Measurements from ENCODE around the gene KHDC4. TPM values are rescaled to one million over a fixed set of nuclear protein-coding genes. Genes with fewer than 3 reads are reported as not detected.

KHDC4 gene
- total RNA-seq, 1 experiment from 2014 or later, result 107 TPM

- intact Hi-C loops (cut with micrococcal nuclease; ENCODE audit: unreplicated experiment), result no loop called here
- H3K36me3 Mint-ChIP-seq (ENCODE audit: insufficient read depth, unreplicated experiment), result peaks cover 4% of the 10 kb centered on the region
- DNase-seq, result no peak
- H3K27ac Mint-ChIP-seq (ENCODE audit: unreplicated experiment), result no peak overlapping the region
- no peaks in the 10 kb centered on the region for H3K4me1 Mint-ChIP-seq (ENCODE audit: low read depth, unreplicated experiment)
- CTCF ChIA-PET, result no interaction called here
- H3K4me3 Mint-ChIP-seq (ENCODE audit: low read depth, unreplicated experiment), result no peak overlapping the region
- BruUV-seq (replicated peaks), result no TSS peak
- no peak for TF ChIP-seq CTCF (IDR thresholded peaks at IDR 0.05; ENCODE audit: unreplicated experiment)
- peaks cover 43% of the 10 kb centered on the region for H3K27me3 Mint-ChIP-seq (ENCODE audit: unreplicated experiment)
- no peaks in the 10 kb centered on the region for H3K9me3 Mint-ChIP-seq (ENCODE audit: low read depth, unreplicated experiment)
These were observed 54.0 kb downstream of the KHDC4 start for GRCh38 chr1:155880251-155880650.

GRCh38 chr1:155877945-155878344 is 56.3 kb downstream of the KHDC4 start:
- no peak overlapping the region for H3K27ac Mint-ChIP-seq (ENCODE audit: unreplicated experiment)
- H3K9me3 Mint-ChIP-seq (ENCODE audit: low read depth, unreplicated experiment), result no peaks in the 10 kb centered on the region
- DNase-seq, result no peak
- no TSS peak for BruUV-seq (replicated peaks)
- H3K4me1 Mint-ChIP-seq (ENCODE audit: low read depth, unreplicated experiment), result no peaks in the 10 kb centered on the region
- H3K36me3 Mint-ChIP-seq (ENCODE audit: insufficient read depth, unreplicated experiment), result peaks cover 4% of the 10 kb centered on the region
- H3K27me3 Mint-ChIP-seq (ENCODE audit: unreplicated experiment), result peaks cover 25% of the 10 kb centered on the region
- no peak for TF ChIP-seq CTCF (IDR thresholded peaks at IDR 0.05; ENCODE audit: unreplicated experiment)
- no peak overlapping the region for H3K4me3 Mint-ChIP-seq (ENCODE audit: low read depth, unreplicated experiment)
- CTCF ChIA-PET, result interaction anchor here (0.5 kb wide), 1 partner anchor 20 kb away, joined by 5 read pairs; no protein-coding TSS in a partner anchor
- intact Hi-C loops (cut with micrococcal nuclease; ENCODE audit: unreplicated experiment), result no loop called here

GRCh38 chr1:155873860-155874259 is 60.4 kb downstream of the KHDC4 start:
- DNase-seq, result no peak
- peaks cover 4% of the 10 kb centered on the region for H3K36me3 Mint-ChIP-seq (ENCODE audit: insufficient read depth, unreplicated experiment)
- no peak overlapping the region for H3K4me3 Mint-ChIP-seq (ENCODE audit: low read depth, unreplicated experiment)
- TF ChIP-seq CTCF (IDR thresholded peaks at IDR 0.05; ENCODE audit: unreplicated experiment), result no peak
- BruUV-seq (replicated peaks), result no TSS peak
- no peaks in the 10 kb centered on the region for H3K9me3 Mint-ChIP-seq (ENCODE audit: low read depth, unreplicated experiment)
- CTCF ChIA-PET, result interaction anchor here (0.6 kb wide), 1 partner anchor 18 kb away, joined by 3 read pairs; no protein-coding TSS in a partner anchor
- intact Hi-C loops (cut with micrococcal nuclease; ENCODE audit: unreplicated experiment), result no loop called here
- H3K27ac Mint-ChIP-seq (ENCODE audit: unreplicated experiment), result no peak overlapping the region
- no peaks in the 10 kb centered on the region for H3K4me1 Mint-ChIP-seq (ENCODE audit: low read depth, unreplicated experiment)
- H3K27me3 Mint-ChIP-seq (ENCODE audit: unreplicated experiment), result peaks cover 35% of the 10 kb centered on the region

- no peak for DNase-seq
- Mint-ChIP-seq H3K4me1 (ENCODE audit: low read depth, unreplicated experiment) (no peaks in the 10 kb centered on the region), H3K27ac (ENCODE audit: unreplicated experiment) (peak overlapping the region; percentile 9), H3K36me3 (ENCODE audit: insufficient read depth, unreplicated experiment) (peaks cover 4% of the 10 kb centered on the region), H3K9me3 (ENCODE audit: low read depth, unreplicated experiment) (no peaks in the 10 kb centered on the region), H3K4me3 (ENCODE audit: low read depth, unreplicated experiment) (no peak overlapping the region), H3K27me3 (ENCODE audit: unreplicated experiment) (peaks cover 43% of the 10 kb centered on the region)
- CTCF ChIA-PET, result interaction anchor here (1.6 kb wide), 1 partner anchor 13 kb away, joined by 4 read pairs; the partner anchor contains the start of gene SYT11
- BruUV-seq (replicated peaks), result no TSS peak
- TF ChIP-seq CTCF (IDR thresholded peaks at IDR 0.05; ENCODE audit: unreplicated experiment), result no peak
- intact Hi-C loops (cut with micrococcal nuclease; ENCODE audit: unreplicated experiment), result no loop called here
These were observed 61.7 kb downstream of the KHDC4 start for GRCh38 chr1:155872527-155872926.
